22Rv1 (cell line): Measurements from ENCODE around the gene MB21D2.

Experiments used
- H3K27ac ChIP-seq: fragments of 450-650 bp; 2 replicates; pipeline ENCODE4 v1.5.1; 2017
- ZFX ChIP-seq: fragments of 450-650 bp; IDR thresholded peaks from 2 replicates; pipeline ENCODE4 v1.6.1; 2017; ENCODE audit warnings: antibody characterized with exemption, borderline replicate concordance
- TF ChIP-seq, protein P1 (sequence below): fragments of 450-650 bp; IDR thresholded peaks from 2 replicates; pipeline ENCODE4 v1.5.1; 2017; ENCODE audit warnings: mild to moderate bottlenecking

Gene MB21D2

DNA sequence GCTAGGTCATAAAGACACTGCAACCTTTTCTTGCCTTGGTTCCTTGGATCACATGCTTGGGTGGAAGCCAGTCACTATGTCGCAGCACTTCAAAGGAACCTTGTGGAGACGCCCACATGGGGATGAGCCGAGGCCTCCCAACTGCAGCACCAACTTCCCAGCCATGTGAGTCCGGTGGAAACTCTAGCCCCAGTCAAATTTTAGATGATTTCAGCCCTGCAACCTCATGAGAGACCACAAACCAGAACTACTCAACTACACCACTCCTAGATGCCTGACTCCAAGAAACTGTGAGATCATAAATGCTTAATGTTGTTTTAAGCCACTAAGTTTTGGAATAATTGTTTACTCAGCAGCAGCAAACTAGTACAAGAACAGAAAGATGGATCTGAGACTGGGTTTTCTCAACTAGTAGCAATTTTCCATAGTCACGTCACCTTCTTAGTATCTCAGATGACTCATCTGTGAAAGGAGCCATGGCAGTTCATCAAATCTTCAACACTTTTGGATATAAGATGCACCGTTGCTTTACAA lies 86.5 kb downstream of the MB21D2 start:
- no peak overlapping the region for H3K27ac ChIP-seq
- TF ChIP-seq, protein P1, sequence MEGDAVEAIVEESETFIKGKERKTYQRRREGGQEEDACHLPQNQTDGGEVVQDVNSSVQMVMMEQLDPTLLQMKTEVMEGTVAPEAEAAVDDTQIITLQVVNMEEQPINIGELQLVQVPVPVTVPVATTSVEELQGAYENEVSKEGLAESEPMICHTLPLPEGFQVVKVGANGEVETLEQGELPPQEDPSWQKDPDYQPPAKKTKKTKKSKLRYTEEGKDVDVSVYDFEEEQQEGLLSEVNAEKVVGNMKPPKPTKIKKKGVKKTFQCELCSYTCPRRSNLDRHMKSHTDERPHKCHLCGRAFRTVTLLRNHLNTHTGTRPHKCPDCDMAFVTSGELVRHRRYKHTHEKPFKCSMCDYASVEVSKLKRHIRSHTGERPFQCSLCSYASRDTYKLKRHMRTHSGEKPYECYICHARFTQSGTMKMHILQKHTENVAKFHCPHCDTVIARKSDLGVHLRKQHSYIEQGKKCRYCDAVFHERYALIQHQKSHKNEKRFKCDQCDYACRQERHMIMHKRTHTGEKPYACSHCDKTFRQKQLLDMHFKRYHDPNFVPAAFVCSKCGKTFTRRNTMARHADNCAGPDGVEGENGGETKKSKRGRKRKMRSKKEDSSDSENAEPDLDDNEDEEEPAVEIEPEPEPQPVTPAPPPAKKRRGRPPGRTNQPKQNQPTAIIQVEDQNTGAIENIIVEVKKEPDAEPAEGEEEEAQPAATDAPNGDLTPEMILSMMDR, result no peak
- no peak for TF ChIP-seq ZFX

DNA sequence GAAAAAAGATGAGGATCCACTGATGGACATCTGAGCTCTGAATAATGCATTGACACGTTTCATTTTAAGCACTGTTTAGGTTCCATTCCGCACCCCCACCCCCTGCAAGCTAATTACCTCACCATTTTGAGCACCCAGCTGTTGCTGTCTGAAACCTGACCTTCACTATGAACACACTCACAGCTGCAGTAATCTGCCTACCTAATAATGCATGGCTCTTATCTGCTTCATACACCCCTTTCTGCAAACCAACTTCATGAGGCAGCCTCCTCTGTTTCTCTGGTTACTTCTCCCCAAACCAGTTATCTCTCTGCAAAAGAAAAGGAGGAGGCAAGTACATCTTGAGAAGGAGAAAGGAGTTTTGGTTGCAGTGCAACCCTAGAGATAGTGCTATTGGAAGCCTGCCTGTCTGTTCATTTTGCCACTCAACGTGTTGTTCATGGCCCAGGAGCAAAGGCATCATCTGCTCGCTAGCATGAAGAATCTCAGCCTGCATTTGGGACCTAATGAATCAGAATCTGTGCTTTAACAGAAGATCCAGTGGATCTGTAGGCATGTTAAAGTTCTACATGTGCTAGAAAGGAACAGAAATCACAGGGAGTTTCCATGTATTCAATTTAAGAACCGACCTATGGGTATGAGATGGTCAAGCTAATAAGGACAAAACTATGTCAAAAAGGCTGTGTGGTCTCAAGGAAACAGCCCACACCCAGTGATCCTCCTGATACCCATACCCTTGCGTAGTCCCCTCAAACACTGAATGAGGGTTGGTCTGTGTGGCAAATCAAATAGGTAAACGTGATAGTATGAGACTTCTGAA lies 87.2 kb downstream of the MB21D2 start:
- H3K27ac ChIP-seq, result no peak overlapping the region
- TF ChIP-seq, protein P1, result no peak
- TF ChIP-seq ZFX, result no peak

GRCh38 chr3:192827863-192828594 lies 89.6 kb downstream of the MB21D2 start:
- no peak for TF ChIP-seq ZFX
- TF ChIP-seq, protein P1, result no peak
- H3K27ac ChIP-seq, result no peak overlapping the region

DNA sequence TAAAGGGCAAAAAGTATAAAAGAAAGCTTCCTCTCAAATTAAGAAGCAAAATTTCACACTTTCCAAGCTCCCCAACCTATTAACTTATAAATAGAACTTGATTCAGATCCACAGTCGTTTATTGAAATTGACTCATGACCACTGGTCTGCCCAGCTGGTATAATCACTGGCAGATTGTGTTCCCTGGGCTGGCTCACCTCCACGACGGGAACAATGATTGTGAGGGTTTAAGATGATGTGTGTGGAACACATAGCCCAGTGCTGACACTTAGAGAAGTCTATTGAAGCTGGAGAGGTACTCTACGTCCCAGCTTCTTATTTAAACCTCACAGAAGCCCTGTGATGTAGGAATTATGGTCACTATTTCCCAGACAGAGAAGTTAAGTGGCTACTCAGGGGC lies 90.4 kb downstream of the MB21D2 start:
- H3K27ac ChIP-seq, result no peak overlapping the region
- TF ChIP-seq ZFX, result no peak

DNA sequence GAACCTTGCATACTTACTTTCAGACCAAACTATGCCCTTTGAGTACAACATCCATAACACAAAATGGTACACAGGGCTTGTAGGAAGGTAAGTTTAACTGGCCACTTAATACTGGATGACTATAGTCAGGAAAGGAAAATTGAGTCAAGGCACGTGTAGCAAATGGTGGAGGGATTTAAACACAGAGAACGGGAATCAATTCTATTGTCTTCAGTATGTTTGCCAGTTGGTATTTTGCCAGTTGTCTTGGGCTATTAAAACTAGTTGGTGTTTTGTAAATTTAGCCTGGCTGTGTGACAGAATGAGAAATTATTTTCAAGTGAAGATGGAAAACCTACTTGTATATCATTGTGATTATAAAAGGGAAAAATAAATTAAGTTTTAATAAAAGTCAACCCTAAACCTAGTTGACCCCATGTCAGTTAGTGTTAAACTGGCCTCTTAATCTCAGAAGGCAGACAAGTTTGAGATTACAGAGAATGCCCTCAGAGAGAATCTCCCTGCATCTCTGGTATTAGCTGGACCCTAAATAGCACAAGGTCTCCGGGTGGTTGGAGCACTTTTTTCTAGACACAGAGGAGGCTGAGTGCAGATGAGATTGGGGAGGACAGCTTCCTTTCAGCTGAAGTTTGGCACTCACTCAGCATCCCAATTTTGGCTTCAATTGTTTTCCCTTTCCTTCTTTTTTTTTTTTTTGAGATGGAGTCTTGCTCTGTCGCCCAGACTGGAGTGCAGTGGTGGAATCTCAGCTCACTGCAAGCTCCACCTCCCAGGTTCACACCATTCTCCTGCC lies 91.2 kb downstream of the MB21D2 start:
- TF ChIP-seq ZFX, result no peak
- TF ChIP-seq, protein P1, result no peak
- no peak overlapping the region for H3K27ac ChIP-seq

DNA sequence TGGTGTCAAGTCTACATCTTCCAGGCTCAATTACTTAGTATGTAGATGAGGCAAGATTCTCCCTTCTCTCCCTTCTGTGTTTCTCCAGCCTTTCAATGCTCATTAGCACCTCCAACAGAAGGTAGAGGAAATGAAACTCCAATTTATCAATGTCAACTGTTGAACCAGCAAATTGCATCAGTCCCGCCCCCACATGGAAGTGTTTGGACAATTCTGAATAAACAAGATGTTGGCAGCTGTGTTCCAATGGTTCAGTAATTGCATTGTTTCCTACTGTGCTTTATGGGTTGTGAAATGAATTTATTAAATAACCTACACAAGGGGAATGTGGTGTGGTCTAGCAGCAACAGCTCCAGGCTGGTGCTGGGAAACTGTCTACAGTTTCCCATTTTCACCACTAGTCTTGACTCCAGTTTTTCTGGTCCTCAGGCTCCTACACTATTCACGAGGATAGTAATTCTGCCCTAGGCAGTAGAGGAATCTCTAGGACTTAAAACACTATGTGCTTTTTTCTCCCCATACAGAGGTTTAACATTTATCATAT lies 91.9 kb downstream of the MB21D2 start:
- TF ChIP-seq ZFX, result no peak
- TF ChIP-seq, protein P1, result no peak
- H3K27ac ChIP-seq, result no peak overlapping the region

- no peak for TF ChIP-seq ZFX
- TF ChIP-seq, protein P1, result no peak
- H3K27ac ChIP-seq, result no peak overlapping the region
Measured at GRCh38 chr3:192825216-192825615, 92.4 kb downstream of the MB21D2 start.
